ENCODE data around the gene FHOD1.
A peak's percentile ranks its signal among the peaks of the same experiment; 100 is the strongest.

Gene FHOD1

DNA sequence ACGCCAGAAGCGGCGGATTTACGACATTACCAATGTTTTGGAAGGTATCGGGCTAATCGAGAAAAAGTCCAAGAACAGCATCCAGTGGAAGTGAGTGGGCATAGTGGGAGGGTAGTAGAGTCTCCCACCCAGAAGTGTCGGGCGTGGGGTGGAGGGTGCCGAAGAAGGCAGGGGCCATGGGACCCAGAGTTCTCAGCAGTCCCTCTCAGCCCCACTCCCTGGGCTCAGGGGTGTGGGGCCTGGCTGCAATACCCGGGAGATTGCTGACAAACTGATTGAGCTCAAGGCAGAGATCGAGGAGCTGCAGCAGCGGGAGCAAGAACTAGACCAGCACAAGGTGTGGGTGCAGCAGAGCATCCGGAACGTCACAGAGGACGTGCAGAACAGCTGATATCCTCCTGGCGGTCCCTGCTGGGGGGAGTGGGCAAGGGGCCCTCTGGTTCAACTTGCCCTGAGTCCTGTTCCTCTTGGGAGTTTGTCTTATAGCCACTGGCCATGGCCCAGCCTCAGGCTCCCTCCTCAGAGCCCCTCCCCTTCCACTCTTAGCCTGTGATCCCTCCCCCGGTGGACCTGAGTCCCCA lies 54.4 kb downstream of the FHOD1 start:
- Histone ChIP-seq H3K4me3 (ENCODE audit: low read length) (peak overlapping the region; percentile 99), H3K36me3 (ENCODE audit: insufficient read depth, low read length) (peaks cover 48% of the 10 kb centered on the region), H3K9me3 (ENCODE audit: insufficient read depth, low read depth, low read length) (no peaks in the 10 kb centered on the region), H3K9ac (ENCODE audit: low read depth, low read length) (peak overlapping the region; percentile 91), H3K27ac (ENCODE audit: low read depth, low read length) (no peak overlapping the region), H3K4me1 (ENCODE audit: insufficient read depth, low read length) (peaks cover 7% of the 10 kb centered on the region; the same call in 1 of the 2 replicates), H3K27me3 (ENCODE audit: insufficient read depth, low read length) (no peaks in the 10 kb centered on the region)
- 43% methylated on average over 17 of the region's 17 CpGs for WGBS

DNA sequence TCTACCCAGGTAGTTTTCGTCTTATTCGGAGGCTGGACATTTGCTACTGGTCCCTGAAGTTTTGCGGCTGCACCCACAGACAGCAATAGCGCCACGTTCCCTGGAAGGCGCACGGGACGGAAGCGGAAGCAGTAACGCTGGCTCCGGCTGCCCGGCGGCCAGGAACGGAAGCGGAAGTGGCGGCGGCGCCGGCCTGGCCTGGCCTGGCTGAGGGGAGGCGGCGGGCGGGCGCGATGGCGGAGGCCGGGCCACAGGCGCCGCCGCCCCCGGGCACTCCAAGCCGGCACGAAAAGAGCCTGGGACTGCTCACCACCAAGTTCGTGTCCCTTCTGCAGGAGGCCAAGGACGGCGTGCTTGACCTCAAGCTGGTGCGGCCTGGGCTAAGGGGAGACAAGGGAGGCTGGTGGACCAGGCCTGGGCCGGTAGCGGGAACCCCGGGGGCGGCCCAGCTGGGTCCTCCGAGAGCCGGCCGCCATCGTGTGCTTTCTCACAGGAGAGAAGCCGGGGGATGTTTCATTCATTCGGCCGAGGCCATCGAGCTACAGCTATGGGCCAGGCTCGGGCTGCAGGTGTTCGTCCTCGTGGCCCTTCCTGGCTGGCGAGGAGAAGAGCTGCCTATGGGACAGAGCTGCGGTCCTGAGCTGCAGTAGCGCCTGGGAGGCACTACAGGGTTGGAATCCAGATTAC lies 55.1 kb downstream of the FHOD1 start, which contains the start of gene E2F4:
E2F4 (plus strand) TSS at position 161 of the 687 bp plus-strand sequence; CDS start at position 234, 73 bp downstream.
- Histone ChIP-seq H3K9me3 (ENCODE audit: insufficient read depth, low read depth, low read length) (no peaks in the 10 kb centered on the region), H3K27me3 (ENCODE audit: insufficient read depth, low read length) (no peaks in the 10 kb centered on the region), H3K9ac (ENCODE audit: low read depth, low read length) (peak within 1 kb of the TSS; percentile 91), H3K4me3 (ENCODE audit: low read length) (peak within 1 kb of the TSS; percentile 99), H3K4me1 (ENCODE audit: insufficient read depth, low read length) (peaks cover 7% of the 10 kb centered on the region; the same call in 1 of the 2 replicates), H3K36me3 (ENCODE audit: insufficient read depth, low read length) (peaks cover 41% of the 10 kb centered on the region), H3K27ac (ENCODE audit: low read depth, low read length) (peak within 1 kb of the TSS; percentile 48; the same call in 1 of the 2 replicates)
- WGBS, result under 1% methylated on average over 54 of the region's 54 CpGs

DNA sequence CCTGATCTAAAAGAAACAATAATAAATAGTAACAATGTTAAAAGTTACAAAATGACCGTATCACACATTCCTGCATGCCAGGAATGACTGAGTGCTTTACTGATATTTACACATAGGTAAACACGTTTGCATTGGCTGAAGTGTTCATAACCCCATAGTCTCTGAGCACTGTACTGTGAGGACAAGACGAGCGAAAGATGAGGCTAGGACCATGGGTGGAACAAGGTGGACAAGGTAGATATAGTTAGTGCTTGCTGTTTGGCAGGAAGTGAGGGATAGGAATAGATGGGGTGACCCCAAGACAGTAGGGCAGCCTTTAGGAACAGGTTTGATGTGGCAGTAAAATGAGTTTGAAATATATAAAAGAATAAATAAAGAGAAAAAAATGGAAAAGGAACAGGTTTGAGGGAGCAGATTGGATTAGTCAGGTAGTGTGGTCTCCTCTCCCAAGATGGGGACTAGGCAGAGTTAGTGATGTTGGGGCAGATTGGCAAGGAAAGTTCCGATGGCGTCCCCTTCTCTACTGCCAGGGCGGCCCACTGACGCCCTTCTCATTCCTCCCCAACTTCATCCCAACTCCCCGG lies 55.8 kb downstream of the FHOD1 start:
- Histone ChIP-seq H3K9me3 (ENCODE audit: insufficient read depth, low read depth, low read length) (no peaks in the 10 kb centered on the region), H3K4me3 (ENCODE audit: low read length) (peak overlapping the region; percentile 99), H3K36me3 (ENCODE audit: insufficient read depth, low read length) (peaks cover 34% of the 10 kb centered on the region), H3K9ac (ENCODE audit: low read depth, low read length) (no peak overlapping the region), H3K4me1 (ENCODE audit: insufficient read depth, low read length) (peaks cover 11% of the 10 kb centered on the region; the same call in 1 of the 2 replicates), H3K27me3 (ENCODE audit: insufficient read depth, low read length) (peaks cover 3% of the 10 kb centered on the region), H3K27ac (ENCODE audit: low read depth, low read length) (no peak overlapping the region)
- 40% methylated on average over 9 of the region's 9 CpGs for WGBS

DNA sequence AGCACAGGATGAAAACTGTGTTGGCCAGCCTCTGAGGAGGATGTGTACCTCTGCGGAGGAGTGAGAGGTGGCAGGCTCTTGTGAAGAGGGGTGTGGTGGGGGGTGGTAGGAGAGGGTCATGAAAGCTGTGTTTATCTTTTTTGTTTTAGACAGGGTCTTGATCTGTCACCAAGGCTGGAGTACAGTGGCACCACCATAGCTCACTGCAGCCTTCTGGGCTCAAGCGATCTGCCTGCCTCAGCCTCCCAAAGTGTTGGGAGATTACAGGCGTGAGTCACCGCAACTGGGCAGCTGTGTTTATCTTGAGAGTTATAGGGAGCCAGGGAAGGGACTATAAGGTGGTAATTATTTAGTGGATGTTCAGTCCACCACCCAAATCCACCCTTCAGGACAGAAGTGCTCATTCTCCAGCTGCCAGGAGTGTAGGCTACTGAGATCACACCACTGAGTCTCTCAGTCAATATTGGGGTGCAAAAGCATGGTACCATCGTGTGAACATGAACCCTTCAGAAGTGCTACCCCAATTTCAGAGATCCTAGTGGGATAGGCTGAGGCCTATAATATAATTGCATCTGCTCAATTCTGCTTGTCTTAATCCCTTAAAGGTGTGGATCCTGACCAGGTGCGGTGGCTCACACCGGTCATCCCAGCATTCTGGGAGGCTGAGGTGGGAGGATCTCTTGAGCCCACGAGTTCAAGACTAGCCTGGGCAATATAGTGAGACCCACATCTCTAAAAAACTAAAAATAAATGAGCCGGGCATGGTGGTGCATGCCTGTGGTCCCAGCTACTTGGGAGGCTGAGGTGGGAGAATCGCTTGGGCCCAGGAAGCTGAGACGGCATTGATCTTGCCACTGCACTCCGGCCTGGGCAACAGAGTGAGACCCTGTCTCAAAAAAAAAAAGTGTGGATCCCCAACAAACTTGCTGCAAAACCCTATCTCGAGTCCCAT lies 56.6 kb downstream of the FHOD1 start:
- peaks cover 27% of the 10 kb centered on the region for H3K36me3 ChIP-seq (ENCODE audit: insufficient read depth, low read length)
- H3K4me1 ChIP-seq (ENCODE audit: insufficient read depth, low read length), result peaks cover 11% of the 10 kb centered on the region; the same call in 1 of the 2 replicates
- H3K4me3 ChIP-seq (ENCODE audit: low read length), result no peak overlapping the region
- no peak overlapping the region for H3K27ac ChIP-seq (ENCODE audit: low read depth, low read length)
- H3K27me3 ChIP-seq (ENCODE audit: insufficient read depth, low read length), result peaks cover 11% of the 10 kb centered on the region
- no peaks in the 10 kb centered on the region for H3K9me3 ChIP-seq (ENCODE audit: insufficient read depth, low read depth, low read length)
- H3K9ac ChIP-seq (ENCODE audit: low read depth, low read length), result no peak overlapping the region
- WGBS, result 91% methylated on average over 13 of the region's 13 CpGs

DNA sequence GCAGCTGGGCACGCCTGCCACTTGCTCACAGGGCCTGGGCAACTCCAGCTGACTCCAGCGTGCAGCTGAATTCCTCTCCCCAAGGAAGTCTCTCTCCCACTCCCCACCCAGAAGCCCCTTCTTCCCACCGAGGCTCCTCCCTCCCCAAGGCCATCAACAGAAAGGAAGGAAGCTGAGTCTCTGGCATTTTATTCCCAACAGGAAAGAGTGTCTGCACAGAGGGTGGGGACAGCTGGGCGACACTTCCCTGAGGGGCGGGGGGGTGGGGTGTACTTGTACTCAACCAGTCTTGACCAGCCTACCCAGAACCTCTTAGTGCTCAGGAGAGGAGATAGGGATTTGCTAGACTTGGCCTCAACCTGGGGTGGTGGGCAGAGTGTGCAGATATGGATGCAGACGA lies 57.2 kb downstream of the FHOD1 start, which contains the start of gene EXOC3L1:
EXOC3L1 (minus strand) TSS at position 96 of the 400 bp plus-strand sequence. CDS start 460 bp downstream, outside the sequence.
- H3K27me3 ChIP-seq (ENCODE audit: insufficient read depth, low read length), result peaks cover 18% of the 10 kb centered on the region
- 60% methylated on average over 6 of the region's 6 CpGs for WGBS
- peaks cover 20% of the 10 kb centered on the region for H3K36me3 ChIP-seq (ENCODE audit: insufficient read depth, low read length)
- H3K4me1 ChIP-seq (ENCODE audit: insufficient read depth, low read length), result peaks cover 11% of the 10 kb centered on the region; the same call in 1 of the 2 replicates
- no peak within 1 kb of the TSS for H3K4me3 ChIP-seq (ENCODE audit: low read length)
- no peak within 1 kb of the TSS for H3K27ac ChIP-seq (ENCODE audit: low read depth, low read length)
- no peaks in the 10 kb centered on the region for H3K9me3 ChIP-seq (ENCODE audit: insufficient read depth, low read depth, low read length)
- H3K9ac ChIP-seq (ENCODE audit: low read depth, low read length), result no peak within 1 kb of the TSS

DNA sequence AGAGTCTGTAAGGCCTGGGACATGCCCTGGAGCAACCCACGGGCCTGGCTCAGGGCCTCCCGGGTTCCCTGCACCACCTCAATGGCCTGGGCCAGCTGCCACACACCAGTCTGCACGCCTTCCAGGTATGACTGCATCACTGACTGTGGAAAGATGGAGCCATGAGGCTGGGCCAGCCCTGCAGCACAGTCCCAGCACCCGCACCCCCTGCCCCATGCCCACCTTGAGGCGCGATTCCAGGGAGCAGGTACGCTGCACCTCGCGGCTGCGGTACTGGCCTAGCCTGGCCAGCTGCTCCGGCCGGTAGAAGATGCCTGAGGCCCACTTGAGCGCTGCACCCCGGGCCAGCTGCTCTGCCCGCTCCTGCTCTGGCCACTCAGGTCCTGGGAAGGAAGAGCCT lies 58.5 kb downstream of the FHOD1 start:
- H3K9me3 ChIP-seq (ENCODE audit: insufficient read depth, low read depth, low read length), result no peaks in the 10 kb centered on the region
- 91% methylated on average over 15 of the region's 15 CpGs for WGBS
- H3K4me1 ChIP-seq (ENCODE audit: insufficient read depth, low read length), result peaks cover 11% of the 10 kb centered on the region; the same call in 1 of the 2 replicates
- peaks cover 29% of the 10 kb centered on the region for H3K27me3 ChIP-seq (ENCODE audit: insufficient read depth, low read length)
- peaks cover 7% of the 10 kb centered on the region for H3K36me3 ChIP-seq (ENCODE audit: insufficient read depth, low read length)
- no peak overlapping the region for H3K27ac ChIP-seq (ENCODE audit: low read depth, low read length)
- H3K9ac ChIP-seq (ENCODE audit: low read depth, low read length), result no peak overlapping the region
- H3K4me3 ChIP-seq (ENCODE audit: low read length), result no peak overlapping the region

DNA sequence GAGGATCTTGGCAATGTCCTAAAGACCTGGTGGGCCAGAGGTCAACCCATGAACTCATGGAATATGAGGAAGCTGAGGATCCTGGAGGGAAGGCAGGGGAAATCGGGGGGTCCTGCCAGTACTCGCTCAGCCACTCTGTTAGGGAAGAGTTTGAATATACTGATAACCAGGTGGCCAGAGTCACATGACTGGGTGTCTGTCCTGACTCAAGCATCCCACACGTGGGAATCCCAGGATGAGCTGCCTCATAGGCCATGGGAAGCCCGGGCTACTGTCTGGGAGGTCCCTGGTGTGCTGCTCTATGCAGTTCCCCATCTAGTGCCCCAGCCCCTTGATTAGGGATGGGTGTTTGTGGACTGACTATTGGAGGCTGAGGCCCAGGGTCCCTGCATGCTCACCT lies 59.0 kb downstream of the FHOD1 start:
- Histone ChIP-seq H3K27ac (ENCODE audit: low read depth, low read length) (no peak overlapping the region), H3K4me1 (ENCODE audit: insufficient read depth, low read length) (peaks cover 9% of the 10 kb centered on the region; the same call in 1 of the 2 replicates), H3K9ac (ENCODE audit: low read depth, low read length) (no peak overlapping the region)

DNA sequence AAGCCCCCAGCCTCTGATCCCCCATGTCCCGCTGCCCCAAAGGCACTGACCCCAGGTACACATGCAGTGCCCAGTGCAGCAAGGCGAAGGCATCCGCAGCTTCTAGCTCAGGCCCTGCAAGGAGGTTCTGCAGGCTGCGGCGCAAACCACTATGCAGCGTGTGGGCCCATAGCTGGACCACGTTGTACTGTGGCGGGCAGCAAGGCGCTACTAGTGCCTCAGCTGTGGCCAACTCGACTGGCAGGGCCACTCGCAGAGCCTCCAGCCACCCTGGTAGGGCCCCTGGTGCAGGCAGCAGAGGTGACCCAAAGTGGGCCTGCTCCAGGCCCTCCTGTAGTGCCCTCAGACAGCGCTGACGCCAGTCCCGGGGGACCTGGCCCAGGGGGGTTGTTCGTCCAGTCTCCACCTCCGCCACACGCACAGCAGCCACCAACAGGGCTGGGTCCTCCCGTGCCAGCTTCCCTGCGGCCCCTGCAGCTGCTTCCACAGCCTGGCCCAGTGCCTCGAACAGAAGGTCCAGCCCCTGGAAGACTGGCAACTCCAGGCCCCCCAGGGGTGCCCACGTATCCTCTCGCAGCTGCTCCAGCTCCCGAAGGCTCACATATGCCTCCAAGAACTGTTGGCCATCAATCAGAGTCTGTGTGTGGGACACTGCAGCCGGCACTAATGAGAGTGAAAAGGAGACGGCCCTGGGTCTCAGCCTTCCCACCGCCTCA lies 59.9 kb downstream of the FHOD1 start:
- Histone ChIP-seq H3K27me3 (ENCODE audit: insufficient read depth, low read length) (peaks cover 29% of the 10 kb centered on the region), H3K27ac (ENCODE audit: low read depth, low read length) (no peak overlapping the region), H3K4me1 (ENCODE audit: insufficient read depth, low read length) (peaks cover 4% of the 10 kb centered on the region; the same call in 1 of the 2 replicates), H3K36me3 (ENCODE audit: insufficient read depth, low read length) (no peaks in the 10 kb centered on the region), H3K4me3 (ENCODE audit: low read length) (no peak overlapping the region), H3K9me3 (ENCODE audit: insufficient read depth, low read depth, low read length) (no peaks in the 10 kb centered on the region), H3K9ac (ENCODE audit: low read depth, low read length) (no peak overlapping the region)
- WGBS, result 93% methylated on average over 26 of the region's 26 CpGs

More for the DNA sequence above, 59.0 kb downstream of the FHOD1 start:
- H3K27me3 ChIP-seq (ENCODE audit: insufficient read depth, low read length), result peaks cover 29% of the 10 kb centered on the region
- H3K36me3 ChIP-seq (ENCODE audit: insufficient read depth, low read length), result peaks cover 3% of the 10 kb centered on the region; the same call in 1 of the 2 replicates
- H3K4me3 ChIP-seq (ENCODE audit: low read length), result no peak overlapping the region
- WGBS, result 91% methylated on average over 4 of the region's 4 CpGs
- H3K9me3 ChIP-seq (ENCODE audit: insufficient read depth, low read depth, low read length), result no peaks in the 10 kb centered on the region

DNA sequence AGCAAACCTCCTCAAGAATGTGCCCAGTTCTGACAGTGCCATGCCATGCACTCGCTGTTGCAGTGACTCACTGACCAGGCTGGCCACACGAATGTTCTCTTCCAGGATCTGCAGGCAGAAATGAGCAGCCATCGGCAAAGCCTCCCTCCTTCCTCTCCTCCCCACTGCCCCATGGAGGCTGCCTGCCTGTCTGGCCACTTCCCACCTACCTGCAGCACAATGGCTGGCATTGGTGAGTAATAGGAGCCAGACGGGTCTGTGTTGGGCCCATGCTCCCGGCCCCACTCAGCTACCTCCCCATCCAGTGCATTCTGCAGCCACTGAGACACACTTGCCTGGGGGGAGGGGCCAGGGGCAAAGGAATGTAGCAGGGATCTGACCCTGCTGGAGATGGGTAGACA lies 60.7 kb downstream of the FHOD1 start:
- H3K9ac ChIP-seq (ENCODE audit: low read depth, low read length), result no peak overlapping the region
- H3K9me3 ChIP-seq (ENCODE audit: insufficient read depth, low read depth, low read length), result no peaks in the 10 kb centered on the region
- no peak overlapping the region for H3K4me3 ChIP-seq (ENCODE audit: low read length)
- H3K27ac ChIP-seq (ENCODE audit: low read depth, low read length), result no peak overlapping the region
- H3K4me1 ChIP-seq (ENCODE audit: insufficient read depth, low read length), result peaks cover 4% of the 10 kb centered on the region; the same call in 1 of the 2 replicates
- peaks cover 29% of the 10 kb centered on the region for H3K27me3 ChIP-seq (ENCODE audit: insufficient read depth, low read length)
- 60% methylated on average over 5 of the region's 5 CpGs for WGBS
- H3K36me3 ChIP-seq (ENCODE audit: insufficient read depth, low read length), result no peaks in the 10 kb centered on the region

DNA sequence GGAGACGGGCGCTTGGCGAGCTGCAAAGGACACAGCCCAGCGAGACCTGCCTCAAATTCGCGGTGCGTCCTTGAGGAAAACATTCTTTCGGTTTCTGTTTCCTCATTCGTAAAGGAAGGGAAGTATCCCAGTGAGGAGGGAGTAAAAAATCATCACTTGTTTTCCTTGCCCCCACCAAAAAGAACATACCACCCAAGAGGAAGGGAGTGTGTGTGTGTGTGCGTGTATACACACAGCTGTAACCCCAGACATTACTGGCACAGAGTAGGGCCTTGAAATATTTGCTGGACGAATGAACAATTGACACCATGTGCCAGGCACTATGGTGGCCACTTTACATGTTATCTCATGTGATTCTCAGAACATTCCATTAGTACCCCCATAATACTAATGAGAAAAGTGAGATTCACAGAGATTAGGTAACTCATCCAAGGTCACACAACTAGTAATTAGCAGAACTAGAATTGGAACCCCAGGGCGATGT lies 61.6 kb downstream of the FHOD1 start:
- Histone ChIP-seq H3K9me3 (ENCODE audit: insufficient read depth, low read depth, low read length) (no peaks in the 10 kb centered on the region), H3K27me3 (ENCODE audit: insufficient read depth, low read length) (peaks cover 29% of the 10 kb centered on the region), H3K36me3 (ENCODE audit: insufficient read depth, low read length) (no peaks in the 10 kb centered on the region), H3K4me1 (ENCODE audit: insufficient read depth, low read length) (peaks cover 4% of the 10 kb centered on the region; the same call in 1 of the 2 replicates), H3K9ac (ENCODE audit: low read depth, low read length) (no peak overlapping the region), H3K27ac (ENCODE audit: low read depth, low read length) (no peak overlapping the region), H3K4me3 (ENCODE audit: low read length) (no peak overlapping the region)
- WGBS, result 14% methylated on average over 11 of the region's 12 CpGs
